VCaP (cell line): Measurements from ENCODE around the gene ABCF1.
A peak's percentile ranks its signal among the peaks of the same experiment; 100 is the strongest.

Experiments
- H3K27ac ChIP-seq: fragments of 450-650 bp; 2 replicates; pipeline ENCODE4 v1.5.1; 2017
- CTCF ChIP-seq: fragments of 450-650 bp; conservative IDR thresholded peaks from 2 replicates; pipeline ENCODE4 v1.5.1; 2017; ENCODE audit warnings: mild to moderate bottlenecking, moderate library complexity

The ABCF1 gene

GRCh38 chr6:30618270-30618797, 47.1 kb downstream of the ABCF1 start:
- TF ChIP-seq CTCF = no peak
- peak overlapping the region; percentile 97 for H3K27ac ChIP-seq

DNA sequence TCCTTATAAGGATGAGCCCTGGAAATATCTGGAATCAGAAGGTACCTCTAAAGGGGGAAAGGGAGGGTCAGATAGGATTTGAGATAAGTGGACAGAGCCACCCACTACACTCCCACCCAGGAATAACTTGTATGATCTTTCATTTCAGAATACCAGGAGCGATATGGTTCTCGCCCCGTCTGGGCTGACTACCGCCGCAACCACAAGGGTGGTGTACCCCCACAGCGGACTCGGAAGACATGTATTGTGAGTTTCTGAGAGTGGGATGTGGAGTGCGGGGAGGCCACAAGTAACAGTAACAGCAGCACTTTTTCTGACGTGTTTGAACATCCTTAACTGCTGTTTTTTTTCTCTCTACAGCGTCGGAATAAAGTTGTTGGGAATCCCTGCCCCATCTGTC, 48.3 kb downstream of the ABCF1 start:
- H3K27ac ChIP-seq = no peak overlapping the region
- no peak for TF ChIP-seq CTCF

- TF ChIP-seq CTCF = no peak
- H3K27ac ChIP-seq = no peak overlapping the region
These were observed 54.3 kb downstream of the ABCF1 start for GRCh38 chr6:30625511-30625910.

- TF ChIP-seq CTCF = peak; percentile 29
These were observed 55.5 kb downstream of the ABCF1 start, which contains the start of gene ATAT1 for GRCh38 chr6:30626484-30627366. ATAT1 (plus strand) TSS chr6:30626874.

DNA sequence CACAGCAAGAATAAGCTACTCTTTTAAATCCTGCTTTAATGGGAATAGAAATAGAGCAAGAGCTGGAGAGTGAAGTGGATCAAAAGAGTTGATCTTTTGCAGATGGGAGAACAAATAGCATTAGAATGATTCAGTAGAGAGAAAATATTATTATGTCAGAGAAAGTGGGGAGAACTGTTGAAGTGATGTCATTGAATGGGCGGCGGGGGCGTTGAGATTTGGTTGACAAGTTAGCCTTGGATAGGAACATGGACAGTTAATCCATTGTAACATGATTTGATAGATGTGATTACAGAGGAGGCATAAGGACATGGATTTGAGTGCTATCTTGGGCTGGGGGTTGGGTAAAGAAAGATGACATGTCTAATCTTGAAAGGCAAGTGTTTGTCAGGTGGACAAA, 64.6 kb downstream of the ABCF1 start:
- H3K27ac ChIP-seq = no peak overlapping the region
- TF ChIP-seq CTCF = no peak

More at GRCh38 chr6:30626484-30627366, 55.5 kb downstream of the ABCF1 start, which contains the start of gene ATAT1:
- H3K27ac ChIP-seq = peak within 1 kb of the TSS; percentile 76

DNA sequence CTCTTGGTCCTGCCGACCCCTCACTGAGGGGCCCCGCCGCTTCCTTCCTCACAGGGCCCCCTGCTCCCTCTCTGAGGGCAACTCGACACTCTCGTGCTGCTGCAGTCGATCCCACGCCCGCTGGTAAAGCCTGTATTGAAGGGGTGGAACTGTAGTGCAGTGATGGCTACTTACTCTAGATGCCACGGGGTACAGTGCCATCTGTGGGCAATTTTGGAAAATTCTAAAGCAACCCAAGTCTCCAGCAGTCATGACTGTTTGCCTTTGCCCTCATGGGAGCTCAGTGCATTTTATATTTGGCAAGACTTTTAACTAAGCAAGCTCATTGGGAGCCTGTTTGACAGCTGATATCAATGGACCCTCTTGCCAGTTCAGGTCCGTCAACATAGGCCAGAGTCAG, 69.2 kb downstream of the ABCF1 start:
- peak; percentile 23; the same call in 1 of the 2 replicates for TF ChIP-seq CTCF
- H3K27ac ChIP-seq = no peak overlapping the region

DNA sequence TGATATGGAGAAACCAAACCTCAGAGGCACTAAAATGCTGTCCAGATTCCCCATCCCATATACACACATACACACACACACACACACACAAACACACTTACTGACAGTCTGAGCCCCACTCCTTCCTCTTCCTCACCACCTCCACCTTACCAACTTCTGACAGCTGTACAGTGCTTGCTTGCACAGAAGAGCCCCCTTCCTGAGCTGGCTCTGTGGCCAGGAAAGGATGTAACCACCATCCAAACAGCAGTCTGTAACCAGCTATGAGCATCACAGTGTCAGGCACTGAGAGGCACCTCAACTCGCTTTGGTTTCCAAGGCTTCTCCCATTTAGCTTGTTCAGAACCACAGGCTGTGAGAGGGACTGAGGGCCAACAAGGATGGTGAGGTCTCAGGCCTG, 69.8 kb downstream of the ABCF1 start:
- TF ChIP-seq CTCF = no peak
- no peak overlapping the region for H3K27ac ChIP-seq
